NCI-H1092 (cell line): ENCODE data around the gene NCKAP5.
"Not testable (repeated sequence)": the region's sequence is repeated elsewhere in the genome, so short reads cannot be mapped to it uniquely, and the experiment has no call there.

Source experiments
- DNase-seq: peaks from one replicate; lab custom pipeline; 2025; lab: John Stamatoyannopoulos, UW

The NCKAP5 gene

DNA sequence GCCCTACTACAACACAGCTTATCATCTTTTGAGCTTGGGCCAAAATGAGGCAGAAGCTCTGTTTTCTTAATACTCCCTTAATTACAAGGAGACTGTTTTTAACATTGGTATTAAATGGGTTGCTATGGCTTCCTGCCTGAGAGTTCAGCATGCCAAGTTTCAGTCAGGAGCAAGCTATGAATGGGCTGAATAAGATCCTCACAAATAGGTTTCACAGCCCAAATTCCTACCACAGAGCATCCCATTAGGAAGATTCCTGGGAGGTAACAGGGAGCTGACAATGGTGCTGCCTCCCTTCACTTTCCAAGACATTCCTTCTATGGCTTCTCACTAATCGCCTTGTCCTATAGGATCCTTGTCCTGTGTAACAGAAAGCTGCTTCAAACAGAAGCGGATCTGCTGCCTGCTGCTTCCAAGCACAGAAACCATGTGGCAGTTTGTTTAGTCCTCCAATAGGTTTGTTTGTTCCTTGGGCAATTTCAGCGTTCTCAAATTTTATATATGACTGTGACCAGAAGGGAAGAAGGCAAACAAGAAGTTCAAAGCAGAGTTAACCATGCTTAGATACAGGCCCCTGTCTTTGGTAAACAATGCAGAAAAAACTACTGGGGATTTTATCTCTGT, 70.9 kb downstream of the NCKAP5 start:
- DNase-seq = no peak

DNA sequence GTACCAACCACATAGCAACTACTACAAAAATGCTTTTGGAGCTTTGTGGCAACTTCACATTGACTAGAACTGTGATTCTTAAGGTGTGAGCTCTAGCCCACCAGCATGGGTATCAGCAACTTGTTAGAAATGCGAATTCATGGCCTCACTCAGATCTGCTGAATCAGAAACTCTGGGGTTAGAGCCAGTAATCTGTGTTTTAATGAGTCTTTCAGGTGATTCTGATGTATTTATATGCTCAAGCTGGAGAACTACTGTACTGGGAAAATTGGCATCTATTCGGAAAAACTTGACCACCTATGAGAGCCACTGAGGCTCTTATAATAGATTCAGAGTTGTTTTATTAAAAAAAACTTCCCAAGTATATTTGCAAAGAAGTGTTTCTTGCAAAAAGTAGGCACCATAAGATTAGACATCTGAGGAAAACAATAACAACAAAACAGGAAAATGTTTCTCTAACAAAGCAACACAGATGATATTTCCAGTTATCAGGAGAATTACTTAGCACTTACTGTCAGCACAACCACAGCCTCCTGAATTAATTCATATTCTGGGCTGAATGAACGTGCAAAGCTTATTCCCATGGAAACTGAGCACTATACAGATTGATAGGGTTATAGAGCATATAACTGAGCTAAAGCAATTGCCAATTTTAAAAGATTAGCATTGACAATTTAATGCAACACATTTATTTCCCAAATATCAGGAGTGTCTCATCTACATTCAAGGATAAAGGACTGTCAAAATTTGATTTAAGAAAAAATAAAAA, 71.6 kb downstream of the NCKAP5 start:
- no peak for DNase-seq

DNA sequence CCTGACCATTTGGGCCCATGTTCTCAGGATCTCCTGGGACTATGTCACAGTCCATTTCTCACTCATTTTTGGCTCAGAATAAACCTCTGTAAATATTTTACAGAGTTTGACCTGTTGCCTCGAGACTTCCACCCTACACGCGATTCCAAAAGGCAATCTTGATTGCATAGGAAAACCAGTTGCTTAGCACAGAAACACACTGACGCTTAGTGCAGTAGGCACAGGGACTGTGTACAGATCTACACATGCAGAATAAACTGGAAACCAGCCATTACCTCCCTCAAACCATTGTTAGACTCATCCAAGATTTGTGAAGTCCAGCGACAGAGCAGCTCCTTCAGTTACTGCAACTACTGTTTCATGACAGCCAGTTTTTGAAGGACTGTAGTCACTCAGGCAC, 73.0 kb downstream of the NCKAP5 start:
- no peak for DNase-seq

DNA sequence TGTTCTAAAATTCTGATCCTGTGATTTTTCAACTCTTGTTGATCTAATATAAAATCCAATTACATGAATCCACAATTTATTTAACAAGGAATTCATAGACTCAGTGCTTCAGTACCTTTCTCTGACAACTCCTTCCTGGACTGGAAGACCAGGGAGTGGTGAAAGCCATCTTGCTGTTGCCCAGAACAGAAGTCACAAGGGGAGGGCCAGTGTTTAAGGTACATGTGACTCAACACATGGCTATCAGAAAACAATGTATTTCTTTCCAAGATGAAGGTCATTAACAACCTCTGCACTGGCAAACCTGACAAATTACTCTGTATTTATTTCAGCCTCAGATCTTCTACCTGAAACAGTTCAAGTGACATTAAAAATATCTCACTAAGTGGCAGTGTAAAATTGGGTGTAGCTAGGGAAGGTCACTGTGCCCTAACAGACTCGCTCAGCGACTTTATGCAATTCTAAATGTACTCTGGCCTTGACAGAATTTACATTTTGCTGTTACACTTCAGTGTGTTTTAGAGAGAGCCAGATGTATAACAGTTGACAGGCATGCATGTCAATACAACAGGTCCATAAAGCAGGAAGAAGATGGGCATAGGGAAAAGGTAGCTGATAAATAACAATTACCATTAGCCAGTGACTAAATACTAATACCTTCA, 75.4 kb downstream of the NCKAP5 start:
- no peak for DNase-seq

DNA sequence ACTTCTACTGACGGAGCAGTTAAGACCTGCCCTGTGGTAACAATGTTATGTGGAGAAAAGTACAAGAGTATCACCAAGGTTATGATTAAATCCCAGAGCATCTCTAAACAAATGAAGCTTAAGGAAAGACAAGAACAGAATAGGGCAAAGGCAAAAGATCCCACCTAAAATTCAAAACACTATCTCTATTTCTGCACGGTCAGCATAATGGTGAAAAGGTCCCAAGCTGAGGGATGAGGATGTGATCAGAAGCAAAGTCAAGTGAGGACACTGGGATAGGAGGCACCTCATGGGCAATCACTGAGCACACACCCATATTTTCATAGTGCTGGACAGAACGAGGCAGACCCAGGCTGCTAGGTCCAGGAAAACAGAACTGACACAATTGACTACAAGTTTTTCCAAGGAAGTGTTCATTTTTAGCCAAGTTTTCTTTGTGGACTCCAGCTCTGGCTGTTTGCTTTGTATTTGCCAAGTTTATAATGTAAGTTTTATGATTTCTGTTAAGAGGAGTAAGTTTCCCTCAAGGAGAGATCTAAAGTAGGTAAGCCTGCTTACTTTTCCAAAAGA, 77.8 kb downstream of the NCKAP5 start:
- no peak for DNase-seq

DNA sequence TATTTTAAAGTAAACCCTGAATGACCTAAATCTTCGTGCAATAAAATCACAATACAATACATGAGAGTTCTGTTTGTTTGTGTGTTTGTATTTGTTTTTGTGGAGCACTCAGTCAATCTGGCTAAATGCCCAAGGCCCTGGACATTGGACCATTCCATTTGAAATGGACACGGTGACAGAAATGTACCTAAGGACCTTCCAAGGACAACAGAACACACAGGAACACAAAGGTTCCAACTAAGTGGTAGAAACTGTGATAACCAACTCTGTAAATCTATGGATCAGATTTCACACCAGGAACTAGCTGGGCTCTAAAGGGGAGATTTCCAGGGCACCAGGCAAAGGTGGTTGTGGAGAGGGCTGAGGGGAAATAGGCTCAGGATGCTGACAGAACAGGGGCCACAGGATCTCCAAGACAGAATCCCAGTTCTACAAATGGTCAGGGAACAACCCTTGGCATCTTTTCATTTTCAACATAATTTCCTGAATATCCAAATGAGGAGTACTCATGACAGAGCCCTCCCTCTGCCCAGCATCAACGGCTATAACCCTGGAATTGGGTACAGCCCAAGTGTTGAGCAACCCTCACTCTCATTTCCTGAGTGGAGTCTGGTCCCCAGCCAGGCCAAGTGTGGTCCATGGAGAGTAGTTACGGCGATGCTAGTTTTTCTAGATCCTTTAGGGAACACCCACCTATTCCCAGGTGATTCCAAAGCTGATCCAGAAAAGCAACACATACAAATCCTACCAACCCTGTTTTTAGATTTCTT, 78.4 kb downstream of the NCKAP5 start:
- no peak for DNase-seq

DNA sequence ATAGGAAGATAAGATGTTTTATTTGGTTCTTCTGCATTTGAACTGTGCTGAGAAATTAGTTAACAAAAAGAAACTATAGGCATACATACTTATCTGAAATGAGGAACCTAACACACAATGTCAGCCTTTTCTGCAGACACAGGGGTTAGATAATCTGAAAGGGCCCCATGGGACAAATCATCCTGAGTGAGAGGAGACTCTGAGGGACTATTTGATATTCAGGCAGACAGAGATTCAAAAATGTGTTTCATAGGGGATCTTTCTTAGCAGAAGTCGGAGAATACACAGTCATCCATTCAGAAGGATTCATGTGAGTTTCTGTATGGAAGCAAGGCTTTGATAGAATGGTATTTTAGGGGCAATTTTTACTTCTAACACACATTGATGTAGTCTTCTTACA, 79.1 kb downstream of the NCKAP5 start:
- DNase-seq = no peak

DNA sequence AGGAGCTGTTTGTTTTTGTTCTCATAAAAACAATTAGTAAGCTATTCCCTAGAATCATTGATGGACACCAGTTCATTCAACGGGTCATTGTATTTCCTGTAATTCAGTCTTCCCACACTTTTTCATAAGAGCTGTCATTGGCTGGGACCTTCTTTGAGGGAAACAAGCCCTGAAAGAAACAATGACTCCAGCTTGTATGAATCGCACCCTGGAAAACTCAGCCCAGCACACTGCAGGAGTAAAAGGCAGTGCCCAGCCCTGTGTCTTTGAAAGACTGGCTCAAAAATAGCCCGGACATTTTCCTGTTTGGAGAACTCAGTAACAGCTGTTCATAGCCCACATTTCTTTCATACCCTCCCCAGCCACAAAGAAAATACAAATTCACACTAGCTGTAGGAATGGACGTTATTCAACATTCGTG, 81.5 kb downstream of the NCKAP5 start:
- no peak for DNase-seq

DNA sequence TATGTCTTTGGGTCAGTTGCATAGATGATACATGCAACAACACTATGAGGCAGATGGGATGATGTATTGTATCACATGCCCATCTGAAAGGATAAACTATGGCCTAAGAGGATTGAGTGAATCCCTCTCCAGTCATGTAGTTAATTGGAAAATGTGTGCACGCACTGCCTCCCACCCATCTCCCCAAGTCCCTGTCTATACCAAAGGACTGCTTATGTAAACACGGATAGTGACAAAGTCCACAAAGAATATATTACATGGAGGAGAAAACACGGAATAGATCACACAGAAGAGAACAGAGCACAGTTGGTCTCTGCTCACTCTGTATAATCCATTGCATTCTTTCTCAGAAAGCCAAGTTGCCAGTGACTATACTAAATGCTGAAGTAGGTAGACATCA, 82.4 kb downstream of the NCKAP5 start:
- DNase-seq = no peak

DNA sequence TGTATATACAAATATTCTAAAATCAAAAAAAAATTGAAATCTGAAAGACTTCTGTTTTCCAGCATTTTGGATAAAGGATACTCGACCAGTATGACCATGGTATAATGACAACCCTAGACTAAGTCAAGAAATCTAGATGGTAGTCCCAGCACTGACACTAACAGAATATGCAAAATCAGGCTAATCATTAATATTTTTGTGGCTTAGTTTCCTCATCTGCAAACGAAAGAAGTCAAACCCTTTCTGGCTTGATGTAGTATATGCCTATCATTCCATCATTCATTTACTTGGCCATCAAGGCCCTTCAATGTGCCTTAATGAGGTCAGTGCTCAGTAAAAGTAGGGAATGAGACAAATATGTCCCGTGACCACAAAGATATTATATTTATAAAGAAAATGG, 83.5 kb downstream of the NCKAP5 start:
- DNase-seq = no peak

DNA sequence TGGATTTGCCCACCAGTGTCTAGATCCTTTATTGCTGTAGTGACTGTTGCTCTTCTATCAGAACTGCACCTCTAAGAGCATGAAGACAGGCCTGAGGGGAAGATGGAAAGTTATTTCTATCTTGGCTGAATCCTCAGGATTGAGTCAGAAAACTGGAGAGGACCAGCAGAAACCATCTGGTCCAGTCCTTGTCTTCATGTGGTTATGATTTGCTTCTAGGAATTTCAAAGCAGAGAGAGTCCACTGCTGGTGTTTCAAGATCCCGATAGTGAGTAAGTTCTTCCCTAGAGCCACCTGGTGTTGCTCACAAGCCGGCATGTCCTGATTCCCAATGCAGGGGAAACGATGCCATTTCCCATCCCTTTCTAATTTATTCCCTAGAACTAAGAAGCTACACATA, 84.2 kb downstream of the NCKAP5 start:
- no peak for DNase-seq

DNA sequence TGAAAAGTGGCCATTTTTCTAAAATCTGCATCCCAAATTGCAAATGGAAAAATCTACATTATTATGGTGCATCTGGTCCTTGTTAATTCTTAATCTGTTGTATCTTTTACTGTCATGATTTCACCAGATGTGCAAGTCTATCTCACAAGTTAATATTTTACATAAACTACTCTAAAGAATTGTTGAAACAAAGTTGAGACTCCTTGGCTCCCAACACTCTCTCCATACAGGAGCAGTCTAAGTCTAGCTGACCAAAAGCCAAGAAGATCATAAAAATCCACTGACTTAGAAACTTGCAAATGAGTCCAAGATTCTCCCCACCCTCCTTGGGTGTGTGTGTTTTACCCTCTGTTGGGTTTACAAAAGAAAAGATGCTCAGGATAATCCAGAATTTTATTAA, 85.1 kb downstream of the NCKAP5 start:
- DNase-seq = no peak

DNA sequence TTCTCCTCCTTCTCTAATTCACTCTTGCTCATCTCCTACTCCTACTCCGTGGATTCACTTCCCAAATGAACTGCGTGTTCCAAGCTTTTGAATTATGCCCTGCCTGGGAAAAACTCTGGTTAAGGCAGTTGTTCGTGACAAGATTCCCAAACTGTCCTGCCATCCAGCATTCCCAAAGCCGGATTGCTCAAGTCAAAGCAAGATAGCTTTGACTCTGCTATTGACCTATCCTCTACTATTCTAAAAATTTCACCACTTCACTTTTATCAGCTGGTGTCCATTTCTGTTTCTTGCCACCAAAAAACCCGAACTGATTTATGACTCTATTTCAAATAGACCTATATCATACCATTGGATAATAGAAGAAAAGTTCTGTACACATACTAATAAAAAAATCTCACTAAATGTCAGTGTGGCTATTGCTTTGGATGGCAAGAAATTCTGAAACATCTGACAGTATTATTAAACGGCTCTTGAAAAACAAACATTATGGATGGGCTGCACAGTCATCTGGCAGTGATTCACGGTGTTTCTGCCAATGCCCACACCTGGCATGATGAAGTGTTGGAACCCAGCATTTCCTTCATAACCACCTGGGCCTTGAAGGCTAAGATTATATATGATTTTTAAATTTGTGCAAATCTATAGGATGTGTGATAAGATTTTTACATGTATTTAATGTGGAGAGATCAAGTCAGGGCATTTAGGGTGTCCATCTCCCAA, 87.4 kb downstream of the NCKAP5 start:
- DNase-seq = no peak

DNA sequence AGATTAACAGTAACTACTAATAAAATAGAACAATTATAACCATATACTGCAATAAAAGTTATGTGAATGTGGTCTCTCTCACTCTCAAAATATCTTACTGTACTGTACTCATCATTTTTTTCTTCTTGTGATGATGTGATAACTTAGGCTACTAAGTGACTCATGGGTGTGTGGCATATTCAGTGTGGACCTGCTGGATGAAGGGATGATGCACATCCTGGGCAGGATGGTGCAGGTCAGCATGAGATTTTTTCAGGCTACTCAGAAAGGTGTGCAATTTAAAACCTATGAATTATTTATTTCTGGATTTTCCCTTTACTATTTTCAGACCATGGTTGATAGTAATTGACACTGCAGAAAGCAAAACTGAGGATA, 90.7 kb downstream of the NCKAP5 start:
- DNase-seq = no peak

DNA sequence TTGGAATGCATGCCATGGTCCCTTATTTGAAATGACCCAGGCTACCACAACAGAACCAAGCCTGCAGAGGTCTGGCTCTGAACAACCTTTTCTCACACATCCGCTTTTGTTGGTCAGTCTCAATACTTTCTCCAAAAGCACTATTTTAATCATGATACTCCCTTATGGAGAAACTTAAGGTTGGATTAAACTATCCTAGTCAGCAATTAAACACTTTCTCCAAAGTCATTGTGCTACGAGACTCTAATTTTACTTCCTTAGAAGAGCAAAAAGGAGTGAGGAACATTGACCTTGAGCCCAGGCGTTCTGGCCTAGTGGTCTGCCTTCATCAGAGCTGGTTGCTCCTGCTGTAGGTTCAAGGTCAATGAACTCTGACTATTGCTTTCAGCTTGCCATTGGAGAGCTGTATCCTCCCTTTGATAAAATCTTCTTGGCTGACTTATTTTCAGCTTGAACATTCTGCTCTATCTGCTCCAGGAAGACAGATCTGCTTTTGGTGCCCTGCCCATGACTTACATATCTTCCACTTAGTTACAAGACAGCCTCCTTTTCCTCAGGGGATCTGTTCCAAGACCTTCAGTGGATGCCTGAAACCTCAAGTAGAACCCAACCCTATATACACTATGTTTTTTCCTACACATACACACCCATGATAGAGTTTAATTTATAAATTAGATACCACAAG, 91.2 kb downstream of the NCKAP5 start:
- DNase-seq = no peak

DNA sequence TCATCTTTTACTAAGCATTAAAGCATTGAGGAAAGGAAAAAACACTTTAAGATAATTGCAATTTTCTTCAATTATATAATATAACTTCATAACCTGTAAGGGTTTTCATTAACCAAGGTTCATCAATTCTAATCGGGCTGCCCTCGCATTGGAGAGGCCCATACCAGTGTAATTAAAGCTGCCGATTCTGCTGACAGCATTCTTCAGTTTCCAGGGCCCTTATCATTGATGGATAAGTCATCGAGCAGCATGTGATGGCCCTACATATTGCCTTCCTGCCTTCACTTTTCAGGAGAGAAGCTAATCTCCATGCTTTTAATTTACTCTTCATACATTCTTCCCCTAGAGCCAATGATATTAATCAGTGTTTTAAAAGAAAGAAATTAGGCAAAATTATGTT, 92.0 kb downstream of the NCKAP5 start:
- no peak for DNase-seq

DNA sequence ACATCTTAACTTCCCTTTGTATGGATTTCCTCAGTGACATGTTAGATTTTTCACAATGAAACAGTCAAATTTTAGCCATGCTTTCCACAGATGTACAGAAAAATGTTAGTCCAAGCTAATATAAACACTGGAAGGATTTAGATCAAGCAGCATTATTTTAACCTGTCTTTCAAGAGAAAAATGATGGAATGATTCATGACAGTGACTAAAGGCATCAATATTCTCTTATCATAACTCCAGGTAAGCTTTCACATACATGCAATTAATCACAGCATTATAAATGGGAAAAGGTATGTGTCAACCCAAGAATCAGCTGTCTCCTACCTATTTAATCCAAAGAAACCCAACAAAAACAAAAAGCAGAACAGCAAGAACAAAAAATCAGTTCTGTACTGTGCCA, 92.7 kb downstream of the NCKAP5 start:
- DNase-seq = no peak

DNA sequence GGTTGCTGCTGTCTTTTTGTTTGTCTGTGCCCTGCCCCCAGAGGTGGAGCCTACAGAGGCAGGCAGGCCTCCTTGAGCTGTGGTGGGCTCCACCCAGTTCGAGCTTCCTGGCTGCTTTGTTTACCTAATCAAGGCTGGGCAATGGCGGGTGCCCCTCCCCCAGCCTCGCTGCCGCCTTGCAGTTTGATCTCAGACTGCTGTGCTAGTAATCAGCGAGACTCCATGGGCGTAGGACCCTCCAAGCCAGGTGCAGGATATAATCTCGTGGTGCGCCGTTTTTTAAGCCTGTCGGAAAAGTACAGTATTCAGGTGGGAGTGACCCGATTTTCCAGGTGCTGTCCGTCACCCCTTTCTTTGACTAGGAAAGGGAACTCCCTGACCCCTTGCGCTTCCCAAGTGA, 97.8 kb downstream of the NCKAP5 start:
- not testable (repeated sequence) for DNase-seq

DNA sequence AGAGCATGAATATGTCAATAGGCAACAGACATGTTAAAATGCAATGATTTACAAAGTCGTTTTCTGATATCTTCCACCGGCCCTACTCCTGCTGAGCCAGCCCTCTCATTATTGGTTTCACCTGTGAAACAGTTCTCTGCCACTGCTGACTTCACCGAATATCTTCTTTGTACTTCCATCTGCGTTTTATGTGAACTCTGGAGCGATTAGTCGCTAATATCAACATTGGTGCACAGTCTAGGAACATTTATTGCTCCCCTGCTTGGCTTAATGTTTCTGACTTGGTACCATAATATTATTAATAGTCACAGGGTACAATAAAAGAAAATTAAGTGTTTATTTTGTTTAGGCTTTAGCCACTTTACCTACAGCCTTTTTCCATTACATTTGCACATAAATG, 105.5 kb downstream of the NCKAP5 start:
- no peak for DNase-seq

DNA sequence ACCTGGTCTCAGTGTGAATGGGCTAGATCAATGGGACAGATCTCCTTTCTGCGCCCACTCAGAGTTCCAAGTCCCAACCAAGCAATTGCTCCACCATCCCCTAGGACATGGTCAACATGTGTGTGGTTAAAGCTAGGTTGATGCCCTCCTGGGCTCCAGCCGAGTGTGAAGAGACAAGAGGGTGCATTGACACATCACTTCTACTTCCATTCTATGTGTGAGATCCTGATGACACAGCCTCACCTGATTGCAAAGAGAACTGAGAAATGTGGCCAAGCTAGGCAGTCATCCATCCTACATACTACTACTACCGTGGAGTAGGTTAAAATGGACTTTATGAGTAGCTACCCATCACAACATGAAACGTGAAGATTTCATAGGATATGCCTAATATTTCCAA, 106.8 kb downstream of the NCKAP5 start:
- no peak for DNase-seq

DNA sequence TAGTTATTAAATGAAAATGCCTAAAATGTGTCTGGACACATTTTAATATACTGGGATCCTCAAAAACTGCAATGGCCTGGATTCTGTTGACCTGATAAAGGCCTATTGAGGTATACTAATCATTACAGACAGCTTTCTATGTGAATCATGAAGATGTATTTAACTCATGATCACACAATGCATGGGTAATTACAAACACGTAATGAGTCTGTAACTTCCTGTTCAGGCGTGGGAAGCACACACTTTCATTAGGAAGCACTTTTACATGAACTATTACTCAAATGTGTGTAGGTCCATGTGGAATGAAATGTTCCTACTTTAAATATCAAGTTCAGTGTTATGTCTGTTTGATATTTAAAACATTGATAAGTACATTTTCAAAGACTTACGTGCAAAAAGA, 108.7 kb downstream of the NCKAP5 start:
- no peak for DNase-seq
